ENCODE measurements around the gene GARNL3.

Gene GARNL3

DNA sequence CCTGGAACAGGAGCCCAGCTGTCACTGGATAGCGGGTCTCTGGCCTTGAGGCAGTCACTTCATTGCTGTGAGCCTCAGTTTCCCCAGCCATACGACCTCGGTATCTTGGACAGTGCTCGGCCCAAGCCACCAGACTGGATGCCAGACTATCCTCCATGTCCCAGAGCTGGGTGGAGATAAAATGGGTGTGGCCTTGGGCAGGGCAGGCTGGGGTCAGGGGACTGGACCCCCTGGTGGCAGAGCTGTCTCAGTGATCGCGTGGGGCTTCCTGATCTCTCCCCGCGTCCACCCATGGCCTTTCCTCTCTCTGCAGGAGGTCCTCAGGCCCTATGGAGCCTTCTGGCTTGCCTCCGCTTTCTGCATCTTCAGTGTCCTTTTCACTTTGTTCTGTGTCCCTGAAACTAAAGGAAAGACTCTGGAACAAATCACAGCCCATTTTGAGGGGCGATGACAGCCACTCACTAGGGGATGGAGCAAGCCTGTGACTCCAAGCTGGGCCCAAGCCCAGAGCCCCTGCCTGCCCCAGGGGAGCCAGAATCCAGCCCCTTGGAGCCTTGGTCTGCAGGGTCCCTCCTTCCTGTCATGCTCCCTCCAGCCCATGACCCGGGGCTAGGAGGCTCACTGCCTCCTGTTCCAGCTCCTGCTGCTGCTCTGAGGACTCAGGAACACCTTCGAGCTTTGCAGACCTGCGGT lies 142.4 kb downstream of the GARNL3 start:
- Histone ChIP-seq H3K36me3 (ENCODE audit: insufficient read depth, low read length) (0 out of 2 replicates have a peak, but pooled peaks cover 2% of the 10 kb centered on the region), H3K9me3 (ENCODE audit: control insufficient read depth, insufficient read depth, low read length) (no peaks in the 10 kb centered on the region), H3K4me1 (ENCODE audit: insufficient read depth, low read length) (no peaks in the 10 kb centered on the region), H3K9ac (ENCODE audit: low read depth, low read length) (no peak overlapping the region)

DNA sequence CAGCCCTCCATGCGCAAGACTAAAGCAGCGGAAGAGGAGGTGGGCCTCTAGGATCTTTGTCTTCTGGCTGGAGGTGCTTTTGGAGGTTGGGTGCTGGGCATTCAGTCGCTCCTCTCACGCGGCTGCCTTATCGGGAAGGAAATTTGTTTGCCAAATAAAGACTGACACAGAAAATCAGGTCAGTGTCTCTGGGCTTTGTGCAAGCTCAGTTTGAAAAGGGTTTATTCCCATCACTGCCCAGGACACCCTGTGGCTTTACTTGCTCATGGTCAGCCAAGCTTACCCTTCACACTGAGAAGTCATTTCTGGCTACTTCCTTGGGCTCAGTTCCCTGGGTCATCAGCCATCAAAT lies 142.9 kb downstream of the GARNL3 start:
- Histone ChIP-seq H3K9ac (ENCODE audit: low read depth, low read length) (no peak overlapping the region), H3K4me1 (ENCODE audit: insufficient read depth, low read length) (no peaks in the 10 kb centered on the region), H3K36me3 (ENCODE audit: insufficient read depth, low read length) (0 out of 2 replicates have a peak, but pooled peaks cover 2% of the 10 kb centered on the region), H3K9me3 (ENCODE audit: control insufficient read depth, insufficient read depth, low read length) (no peaks in the 10 kb centered on the region)

DNA sequence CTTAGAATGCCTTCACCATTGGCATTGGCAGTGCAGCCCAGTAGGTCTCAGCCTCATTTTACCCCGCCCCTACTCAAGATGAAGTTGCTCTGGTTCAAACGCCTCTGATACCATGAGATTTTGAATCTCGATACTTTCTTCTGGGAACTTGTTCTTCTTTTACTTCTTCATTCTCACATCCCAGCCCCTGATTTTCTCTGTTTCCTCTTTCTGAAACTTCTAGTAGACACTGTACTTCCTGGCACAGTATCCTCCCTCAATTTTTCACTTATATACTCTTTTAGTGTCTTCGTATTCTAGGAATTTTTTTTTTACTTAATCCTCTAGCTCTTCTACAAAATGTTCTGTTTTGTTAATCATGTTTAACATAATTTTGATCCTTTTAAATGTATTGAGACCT lies 146.5 kb downstream of the GARNL3 start:
- Histone ChIP-seq H3K4me1 (ENCODE audit: insufficient read depth, low read length) (peaks cover 4% of the 10 kb centered on the region; the same call in 1 of the 2 replicates), H3K9ac (ENCODE audit: low read depth, low read length) (no peak overlapping the region), H3K9me3 (ENCODE audit: control insufficient read depth, insufficient read depth, low read length) (no peaks in the 10 kb centered on the region), H3K36me3 (ENCODE audit: insufficient read depth, low read length) (0 out of 2 replicates have a peak, but pooled peaks cover 2% of the 10 kb centered on the region)

DNA sequence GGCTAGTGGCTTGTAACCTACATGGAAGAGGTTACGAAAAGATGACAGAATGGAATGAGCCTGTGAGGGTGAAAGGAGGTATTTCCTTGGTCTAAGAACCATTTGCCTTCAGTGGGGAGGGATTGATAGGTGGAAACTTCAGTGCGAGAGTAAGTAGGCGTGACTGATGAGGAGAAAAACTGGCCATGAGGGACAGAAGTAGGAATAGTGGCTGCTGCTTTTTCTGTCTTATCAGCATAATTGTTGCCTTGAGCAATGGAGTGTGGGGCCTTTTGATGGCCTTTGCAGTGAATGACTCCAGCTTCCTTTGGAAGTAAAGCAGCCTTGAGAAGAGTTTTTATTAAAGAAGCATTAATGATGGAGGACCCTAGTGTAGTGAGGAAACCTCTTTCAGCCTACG lies 150.6 kb downstream of the GARNL3 start:
- Histone ChIP-seq H3K9me3 (ENCODE audit: control insufficient read depth, insufficient read depth, low read length) (no peaks in the 10 kb centered on the region), H3K36me3 (ENCODE audit: insufficient read depth, low read length) (no peaks in the 10 kb centered on the region), H3K9ac (ENCODE audit: low read depth, low read length) (no peak overlapping the region), H3K4me1 (ENCODE audit: insufficient read depth, low read length) (peaks cover 10% of the 10 kb centered on the region)

DNA sequence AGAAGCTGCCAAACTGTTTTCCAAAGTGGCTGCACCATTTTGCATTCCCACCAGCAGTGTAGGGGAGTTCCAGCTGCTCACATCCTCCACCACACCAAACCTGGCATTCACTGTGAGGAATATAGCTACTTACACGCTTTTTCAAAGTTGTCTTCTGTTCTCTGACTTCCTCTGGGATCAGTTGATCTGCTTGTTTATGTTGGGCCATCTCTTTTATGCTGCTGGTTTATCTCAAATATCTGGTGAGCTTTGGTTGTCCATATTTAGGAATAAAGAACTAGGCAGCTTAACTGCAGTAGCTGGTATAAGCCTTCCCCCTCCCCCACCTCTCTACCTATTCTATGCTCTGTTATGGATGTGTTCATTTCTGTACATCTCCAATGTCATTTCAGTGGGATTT lies 151.1 kb downstream of the GARNL3 start:
- Histone ChIP-seq H3K9me3 (ENCODE audit: control insufficient read depth, insufficient read depth, low read length) (no peaks in the 10 kb centered on the region), H3K4me1 (ENCODE audit: insufficient read depth, low read length) (peaks cover 10% of the 10 kb centered on the region), H3K36me3 (ENCODE audit: insufficient read depth, low read length) (no peaks in the 10 kb centered on the region), H3K9ac (ENCODE audit: low read depth, low read length) (no peak overlapping the region)

DNA sequence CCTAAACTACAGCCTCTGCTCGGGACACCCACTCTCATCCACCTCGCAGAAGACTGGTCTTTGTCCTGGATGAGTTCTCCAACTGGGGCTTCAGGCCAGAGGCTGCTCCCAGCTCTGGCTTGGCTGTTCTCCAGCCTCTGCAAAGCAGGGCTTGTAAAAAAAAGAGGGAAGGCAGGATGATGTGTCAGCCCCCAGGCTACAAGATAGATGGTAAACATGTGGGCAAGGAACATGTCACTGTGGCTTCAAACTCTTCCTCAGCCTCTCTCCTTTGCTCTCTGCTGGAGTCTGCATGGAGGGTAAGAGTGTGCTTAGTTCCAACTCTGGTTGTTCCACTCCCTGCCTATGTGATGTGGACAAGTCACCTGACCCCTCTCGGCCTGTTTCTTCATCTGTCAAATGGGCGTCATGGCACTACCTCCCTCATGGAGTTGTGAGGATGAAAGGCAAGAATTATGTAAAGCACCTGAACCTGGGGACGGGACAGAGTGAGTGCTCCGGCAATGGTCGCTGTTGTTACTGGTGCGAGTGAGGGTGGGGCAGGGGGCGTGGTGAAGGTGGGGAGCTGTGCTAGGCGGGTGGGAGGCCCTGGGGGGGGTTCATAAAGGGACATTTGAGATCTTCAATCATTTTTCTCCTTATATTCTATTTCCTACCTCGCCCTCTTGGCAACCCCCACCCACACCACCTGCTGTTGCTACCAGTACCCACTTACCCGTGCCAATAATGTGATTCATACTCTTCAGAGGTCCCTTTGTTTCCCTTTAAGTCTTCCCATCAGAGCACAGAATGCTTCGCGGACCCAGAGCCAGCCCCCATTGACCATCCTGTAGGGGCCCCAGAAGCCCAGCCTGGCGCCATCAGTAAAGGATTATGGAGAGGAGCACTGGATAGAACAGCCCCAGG lies 152.8 kb downstream of the GARNL3 start:
- Histone ChIP-seq H3K36me3 (ENCODE audit: insufficient read depth, low read length) (no peaks in the 10 kb centered on the region), H3K9ac (ENCODE audit: low read depth, low read length) (no peak overlapping the region; the same call in 1 of the 2 replicates), H3K4me1 (ENCODE audit: insufficient read depth, low read length) (peaks cover 12% of the 10 kb centered on the region), H3K9me3 (ENCODE audit: control insufficient read depth, insufficient read depth, low read length) (no peaks in the 10 kb centered on the region)

DNA sequence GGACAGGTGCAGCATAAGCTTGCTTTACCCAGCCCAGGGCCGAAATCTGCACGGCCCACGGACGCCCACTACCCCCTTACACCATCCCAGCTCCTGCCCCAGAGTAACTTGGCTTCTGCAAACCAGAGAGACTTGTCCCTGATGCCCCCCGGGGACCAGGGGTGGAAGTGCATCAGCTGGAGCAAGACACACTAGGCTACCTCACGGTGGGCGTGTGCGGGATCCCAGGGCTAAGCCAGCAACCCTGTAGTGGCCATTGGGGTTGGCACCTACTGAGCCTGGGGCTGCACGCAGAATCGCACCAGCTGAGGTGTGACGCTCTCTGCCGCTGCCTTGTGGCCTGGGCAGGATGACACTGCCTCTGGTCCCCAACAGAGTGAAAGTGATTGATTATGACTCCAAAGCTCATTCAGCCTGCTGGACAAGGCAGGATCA lies 153.5 kb downstream of the GARNL3 start:
- Histone ChIP-seq H3K9ac (ENCODE audit: low read depth, low read length) (no peak overlapping the region; the same call in 1 of the 2 replicates), H3K36me3 (ENCODE audit: insufficient read depth, low read length) (no peaks in the 10 kb centered on the region), H3K4me1 (ENCODE audit: insufficient read depth, low read length) (peaks cover 19% of the 10 kb centered on the region), H3K9me3 (ENCODE audit: control insufficient read depth, insufficient read depth, low read length) (no peaks in the 10 kb centered on the region)

DNA sequence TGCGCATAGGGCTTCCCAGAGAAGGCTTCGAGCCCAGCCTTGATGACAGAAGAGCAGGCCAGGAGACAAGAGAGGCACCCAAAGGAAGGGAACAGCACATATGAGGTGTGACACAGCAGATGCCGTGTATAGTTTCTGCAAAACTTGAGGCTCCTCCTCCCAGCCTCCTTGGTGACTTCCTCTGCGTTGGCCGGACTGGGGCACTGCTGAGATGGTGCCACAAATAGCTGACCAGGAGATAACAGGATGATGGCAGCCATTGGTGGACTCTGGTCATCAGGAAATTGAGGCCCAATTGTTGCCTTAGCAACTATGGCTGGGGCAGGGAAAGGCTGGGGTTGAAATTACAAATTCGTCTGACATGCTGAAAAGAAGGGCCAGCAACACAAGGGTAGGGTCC lies 154.8 kb downstream of the GARNL3 start:
- peaks cover 19% of the 10 kb centered on the region for H3K4me1 ChIP-seq (ENCODE audit: insufficient read depth, low read length)
- H3K9ac ChIP-seq (ENCODE audit: low read depth, low read length), result no peak overlapping the region
- no peaks in the 10 kb centered on the region for H3K36me3 ChIP-seq (ENCODE audit: insufficient read depth, low read length)
- H3K9me3 ChIP-seq (ENCODE audit: control insufficient read depth, insufficient read depth, low read length), result no peaks in the 10 kb centered on the region

DNA sequence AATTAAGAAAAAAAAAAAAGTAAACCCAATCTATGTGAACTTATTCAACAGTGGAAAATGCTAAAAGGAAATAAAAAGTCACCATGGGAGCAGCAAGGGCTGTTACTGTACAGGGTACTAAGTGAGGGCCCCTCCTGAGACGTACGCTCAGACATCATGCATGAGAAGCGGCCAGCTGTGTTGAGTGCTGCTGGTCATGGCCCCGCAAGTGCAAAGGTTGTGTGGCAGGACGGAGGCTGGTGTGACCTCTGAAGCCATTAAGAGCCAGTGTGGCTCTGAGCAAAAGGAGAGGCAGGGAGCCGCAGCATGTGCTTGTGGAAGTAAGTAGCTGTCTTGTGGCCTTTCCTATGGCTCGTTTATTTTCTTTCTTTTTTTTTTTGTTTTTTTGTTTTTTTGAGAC lies 156.5 kb downstream of the GARNL3 start:
- Histone ChIP-seq H3K36me3 (ENCODE audit: insufficient read depth, low read length) (peaks cover 3% of the 10 kb centered on the region; the same call in 1 of the 2 replicates), H3K9me3 (ENCODE audit: control insufficient read depth, insufficient read depth, low read length) (no peaks in the 10 kb centered on the region), H3K4me1 (ENCODE audit: insufficient read depth, low read length) (peaks cover 15% of the 10 kb centered on the region), H3K9ac (ENCODE audit: low read depth, low read length) (no peak overlapping the region)

DNA sequence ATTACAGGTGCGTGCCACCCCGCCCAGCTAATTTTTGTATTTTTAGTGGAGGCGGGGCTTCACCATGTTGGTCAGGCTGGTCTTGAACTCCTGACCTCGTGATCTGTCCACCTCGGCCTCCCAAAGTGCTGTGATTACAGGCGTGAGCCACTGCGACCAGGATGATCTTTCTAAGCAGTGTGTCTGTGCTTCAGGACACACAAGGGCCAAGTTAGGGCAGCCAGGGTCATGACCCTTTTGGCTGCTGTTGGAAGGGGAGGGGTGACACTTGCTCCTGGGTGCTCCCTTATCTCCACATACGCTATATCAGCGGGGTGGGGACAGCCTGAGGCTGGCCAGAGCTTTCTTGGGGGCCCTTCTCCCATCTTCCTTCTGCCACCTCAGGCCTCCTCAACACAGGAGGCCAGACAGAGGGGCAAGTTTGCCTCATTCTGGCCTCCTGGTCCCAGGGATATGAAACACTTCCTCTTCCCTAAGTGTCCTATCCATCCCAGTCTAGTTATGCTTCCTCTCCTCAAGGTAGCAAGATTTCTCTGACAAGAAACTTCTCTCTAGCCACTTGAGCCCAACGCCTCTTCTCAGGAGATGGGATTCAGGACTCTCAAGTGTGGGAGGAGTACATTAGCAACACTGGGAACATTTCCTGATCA lies 157.7 kb downstream of the GARNL3 start:
- no peak overlapping the region for H3K9ac ChIP-seq (ENCODE audit: low read depth, low read length)
- peaks cover 15% of the 10 kb centered on the region for H3K4me1 ChIP-seq (ENCODE audit: insufficient read depth, low read length)
- peaks cover 4% of the 10 kb centered on the region; the same call in 1 of the 2 replicates for H3K36me3 ChIP-seq (ENCODE audit: insufficient read depth, low read length)
- no peaks in the 10 kb centered on the region for H3K9me3 ChIP-seq (ENCODE audit: control insufficient read depth, insufficient read depth, low read length)

DNA sequence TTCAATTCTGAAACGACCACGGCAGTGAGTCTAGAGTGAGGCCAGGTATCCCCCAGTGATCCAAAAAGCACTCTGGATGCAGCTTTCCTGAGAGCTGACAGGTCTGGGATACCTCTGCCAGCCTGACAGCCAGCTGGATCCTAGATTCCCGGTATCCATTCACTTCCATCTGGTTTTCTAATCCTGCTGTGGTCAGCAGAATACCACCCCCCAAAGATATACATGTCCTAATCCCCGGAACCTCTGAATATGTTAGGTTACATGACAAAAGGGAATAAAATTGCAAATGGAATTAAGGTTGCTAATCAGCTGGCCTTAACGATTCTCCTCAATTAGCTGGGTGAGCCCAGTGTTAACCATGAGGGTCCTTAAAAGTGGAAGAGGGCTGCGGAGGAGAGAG lies 158.2 kb downstream of the GARNL3 start:
- H3K4me1 ChIP-seq (ENCODE audit: insufficient read depth, low read length), result peaks cover 15% of the 10 kb centered on the region
- H3K9me3 ChIP-seq (ENCODE audit: control insufficient read depth, insufficient read depth, low read length), result no peaks in the 10 kb centered on the region
- peak overlapping the region; percentile 98; the same call in 1 of the 2 replicates for H3K9ac ChIP-seq (ENCODE audit: low read depth, low read length)
- H3K36me3 ChIP-seq (ENCODE audit: insufficient read depth, low read length), result peaks cover 4% of the 10 kb centered on the region; the same call in 1 of the 2 replicates

DNA sequence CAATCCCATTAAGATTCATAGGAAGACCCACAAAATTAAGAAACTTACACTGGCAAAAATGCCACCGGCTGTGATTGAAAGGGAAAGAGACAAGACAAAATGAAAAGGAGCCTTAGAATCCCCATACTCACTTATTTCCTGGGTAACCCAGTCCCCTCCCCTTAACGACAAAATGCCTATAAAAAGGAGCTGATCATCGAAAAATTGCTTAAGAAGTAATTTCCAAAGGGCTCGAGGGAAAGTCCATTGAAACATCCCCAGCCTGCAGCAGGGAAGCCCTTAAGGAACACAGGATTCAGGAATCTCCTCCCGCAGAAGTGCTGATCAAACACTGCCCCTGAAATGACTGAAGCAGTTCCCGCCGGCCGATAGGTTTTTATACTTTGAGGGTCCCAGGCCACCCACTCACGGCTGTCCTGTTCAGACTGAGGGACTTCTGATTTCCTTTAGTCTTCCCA lies 158.9 kb downstream of the GARNL3 start:
- H3K36me3 ChIP-seq (ENCODE audit: insufficient read depth, low read length), result peaks cover 6% of the 10 kb centered on the region; the same call in 1 of the 2 replicates
- no peaks in the 10 kb centered on the region for H3K9me3 ChIP-seq (ENCODE audit: control insufficient read depth, insufficient read depth, low read length)
- H3K9ac ChIP-seq (ENCODE audit: low read depth, low read length), result peak overlapping the region; percentile 98
- H3K4me1 ChIP-seq (ENCODE audit: insufficient read depth, low read length), result peaks cover 15% of the 10 kb centered on the region

DNA sequence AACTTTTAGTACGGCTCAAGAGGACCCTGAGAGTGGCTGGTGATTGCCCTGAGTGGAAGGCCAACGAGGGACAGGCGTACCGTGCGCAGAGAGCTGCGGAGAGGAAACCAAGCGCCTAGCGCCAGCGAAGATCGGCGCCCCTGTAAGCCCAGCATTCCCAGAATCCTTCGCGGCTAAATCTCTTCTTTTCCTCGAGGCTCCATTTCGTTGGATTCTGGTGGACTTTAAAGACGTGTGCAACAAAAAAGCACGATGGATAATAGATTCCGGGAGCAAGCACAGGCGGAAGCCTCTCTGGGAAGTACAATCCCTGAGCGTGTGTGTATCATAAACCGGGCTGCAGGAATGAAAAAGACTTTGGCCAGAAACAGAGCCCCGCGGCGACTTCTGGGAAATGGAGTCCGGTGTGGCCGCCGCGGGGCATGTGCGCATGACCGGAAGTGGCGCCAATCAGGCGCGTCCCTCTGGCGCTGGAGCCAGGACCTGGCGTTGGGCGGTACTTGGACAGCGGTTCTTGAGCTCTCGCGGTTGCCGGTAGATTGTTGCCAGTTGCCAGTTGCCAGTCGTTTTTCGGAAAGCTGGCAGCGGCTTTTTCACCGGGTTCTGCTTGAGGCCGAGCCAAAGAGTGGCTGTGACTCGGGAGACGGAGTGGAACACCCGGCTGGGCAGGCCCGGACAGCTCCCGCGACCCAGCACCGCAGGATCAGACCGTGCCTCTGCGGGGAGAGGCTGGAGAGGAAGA lies 159.5 kb downstream of the GARNL3 start, which contains the start of gene ZNF79:
Gene ZNF79 (plus strand): TSS at position 449 of the 742 bp plus-strand sequence. CDS start 406 bp downstream, outside the sequence.
- Histone ChIP-seq H3K9ac (ENCODE audit: low read depth, low read length) (peak within 1 kb of the TSS; percentile 98), H3K9me3 (ENCODE audit: control insufficient read depth, insufficient read depth, low read length) (no peaks in the 10 kb centered on the region), H3K4me1 (ENCODE audit: insufficient read depth, low read length) (peaks cover 12% of the 10 kb centered on the region), H3K36me3 (ENCODE audit: insufficient read depth, low read length) (peaks cover 7% of the 10 kb centered on the region; the same call in 1 of the 2 replicates)

DNA sequence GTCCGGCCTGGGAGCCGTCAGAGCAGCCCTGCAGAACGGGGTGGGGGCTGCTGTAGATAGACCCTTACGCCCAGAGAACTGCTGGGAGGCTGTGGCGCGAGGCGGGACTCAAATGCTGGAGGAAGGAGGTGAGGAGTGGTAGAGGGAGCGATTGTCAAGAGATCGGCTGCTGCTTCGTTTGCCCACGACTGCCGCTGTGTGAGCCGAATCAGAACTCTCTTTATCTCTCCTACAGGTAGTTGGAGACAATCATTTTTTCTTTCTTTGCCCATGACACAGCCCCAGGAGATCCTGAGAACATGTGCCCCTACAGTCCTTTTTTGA lies 160.1 kb downstream of the GARNL3 start:
- Histone ChIP-seq H3K9me3 (ENCODE audit: control insufficient read depth, insufficient read depth, low read length) (no peaks in the 10 kb centered on the region), H3K36me3 (ENCODE audit: insufficient read depth, low read length) (peaks cover 7% of the 10 kb centered on the region; the same call in 1 of the 2 replicates), H3K4me1 (ENCODE audit: insufficient read depth, low read length) (peaks cover 9% of the 10 kb centered on the region), H3K9ac (ENCODE audit: low read depth, low read length) (peak overlapping the region; percentile 98)
